B cell (primary cell): ENCODE measurements around the gene FAAP24. TPM values are rescaled to one million over a fixed set of nuclear protein-coding genes. Genes with fewer than 3 reads are reported as not detected.
"Not testable (repeated sequence)": the region's sequence is repeated elsewhere in the genome, so short reads cannot be mapped to it uniquely, and the experiment has no call there.

Experiments
- ATAC-seq: fragments of 200-7000 bp; cut with Tn5 transposase; one replicate; pipeline ENCODE4 v1.10.0; 2021; ENCODE audit warnings: low read depth, mild to moderate bottlenecking, moderate number of reproducible peaks, moderate library complexity
- CTCF ChIA-PET: fragments of 350-600 bp; sonication (Branson Sonifier 250); formaldehyde crosslinking; loops from one replicate; lab custom pipeline; 2021; ENCODE audit warnings: antibody characterized with exemption, inconsistent platforms; lab: Charles Lee
- POLR2A ChIA-PET: fragments of 350-600 bp; sonication (Branson Sonifier 250); formaldehyde crosslinking; loops from one replicate; lab custom pipeline; 2021; ENCODE audit warnings: antibody characterized with exemption; lab: Charles Lee
- DNase-seq: peaks from one replicate; pipeline ENCODE4 v3.0.0; 2013
- H2AFZ ChIP-seq: 2 replicates; pipeline ENCODE4 v1.6.1; 2012; ENCODE audit warnings: mild to moderate bottlenecking, low read depth, low read length; ENCODE audit not compliant: insufficient read depth, poor library complexity, severe bottlenecking
- H3K27ac ChIP-seq, 2 donors: 1 replicate in 1 of 2; 2 replicates in 1 of 2; pipeline ENCODE4 v1.5.1; 2012 to 2013; ENCODE audit warnings: low read length in 2 of 2, mild to moderate bottlenecking in 2 of 2, moderate library complexity in 1 of 2
- H3K27me3 ChIP-seq, 4 experiments: fragments of 200-600 bp in 1 of 4; sonication (generic) in 1 of 4; replicated peaks in 1 of 4; 1 replicate in 2 of 4; 2 replicates in 2 of 4; pipeline versions ENCODE4 v1.6.1 to v1.7.0; 2013 to 2016; ENCODE audit warnings: low read length in 3 of 4, mild to moderate bottlenecking in 2 of 4, mixed read lengths in 1 of 4, moderate library complexity in 1 of 4; ENCODE audit not compliant: insufficient read depth in 4 of 4, control insufficient read depth in 3 of 4; ENCODE audit errors: control extremely low read depth in 1 of 4
- H3K36me3 ChIP-seq, 2 experiments: replicated peaks in 1 of 2; 1 replicate in 1 of 2; 2 replicates in 1 of 2; pipeline versions ENCODE4 v1.6.1 to v1.7.1; 2013; ENCODE audit warnings: low read length in 1 of 2; ENCODE audit not compliant: insufficient read depth in 2 of 2, control insufficient read depth in 1 of 2; ENCODE audit errors: control extremely low read depth in 1 of 2, extremely low read depth in 1 of 2
- H3K4me1 ChIP-seq, 2 donors: fragments of 200-600 bp in 1 of 2; sonication (generic) in 1 of 2; 1 replicate in 1 of 2; 2 replicates in 1 of 2; pipeline versions ENCODE4 v1.5.1 to v1.6.1; 2013 to 2017; ENCODE audit warnings: low read length in 2 of 2; ENCODE audit not compliant: control insufficient read depth in 2 of 2, insufficient read depth in 2 of 2
- H3K4me2 ChIP-seq: replicated peaks from 2 replicates; pipeline ENCODE3; 2012; ENCODE audit warnings: mild to moderate bottlenecking, low read depth, low read length; ENCODE audit not compliant: poor library complexity, severe bottlenecking
- H3K4me3 ChIP-seq, 5 experiments: fragments of 200-600 bp in 1 of 5; sonication (generic) in 1 of 5; 1 replicate in 3 of 5; 2 replicates in 2 of 5; pipeline versions ENCODE4 v1.5.1 to v1.7.0; 2011 to 2016; ENCODE audit warnings: low read length in 4 of 5, mild to moderate bottlenecking in 4 of 5, low read depth in 2 of 5, control low read depth in 1 of 5, moderate library complexity in 1 of 5; ENCODE audit not compliant: insufficient read depth in 1 of 5; ENCODE audit errors: control extremely low read depth in 1 of 5, extremely low read depth in 1 of 5
- H3K79me2 ChIP-seq: fragments of 200-600 bp; sonication (generic); one replicate; pipeline ENCODE4 v1.6.0; 2016; ENCODE audit warnings: low read length; ENCODE audit not compliant: control insufficient read depth, insufficient read depth
- H3K9ac ChIP-seq: fragments of 200-600 bp; sonication (generic); 2 replicates; pipeline ENCODE4 v1.6.1; 2017; ENCODE audit warnings: mild to moderate bottlenecking, low read length, moderate library complexity
- H3K9me3 ChIP-seq, 3 donors: one replicate each; pipeline versions ENCODE4 v1.6.1 to v1.7.1; 2013; ENCODE audit warnings: low read length in 2 of 3; ENCODE audit not compliant: control insufficient read depth in 2 of 3, insufficient read depth in 1 of 3; ENCODE audit errors: control extremely low read depth in 1 of 3
- H4K20me1 ChIP-seq: 2 replicates; pipeline ENCODE4 v1.6.0; 2012; ENCODE audit warnings: mild to moderate bottlenecking, low read length; ENCODE audit not compliant: insufficient read depth, control insufficient read depth, poor library complexity, severe bottlenecking
- H3K27ac Mint-ChIP-seq: one replicate; pipeline ENCODE4 v1.8.0; 2021; ENCODE audit warnings: mixed read lengths
- H3K27me3 Mint-ChIP-seq: one replicate; pipeline ENCODE4 v1.8.0; 2021; ENCODE audit warnings: mixed read lengths
- H3K4me1 Mint-ChIP-seq: one replicate; pipeline ENCODE4 v1.8.0; 2021; ENCODE audit warnings: mixed read lengths
- H3K4me3 Mint-ChIP-seq: one replicate; pipeline ENCODE4 v1.8.0; 2021; ENCODE audit warnings: mixed read lengths
- H3K9me3 Mint-ChIP-seq: one replicate; pipeline ENCODE4 v1.8.0; 2022; ENCODE audit warnings: mixed read lengths; ENCODE audit not compliant: insufficient read depth
- EZH2 ChIP-seq: IDR thresholded peaks from 2 replicates; pipeline ENCODE4 v1.6.1; 2012; ENCODE audit warnings: borderline replicate concordance, low read depth, mild to moderate bottlenecking, moderate library complexity, low read length; ENCODE audit not compliant: insufficient read depth, poor library complexity, severe bottlenecking
- WGBS: methylation state at CpG from one replicate; pipeline ENCODE4 v1.1.5; 2013; ENCODE audit warnings: missing lambda C conversion rate; ENCODE audit not compliant: insufficient coverage; 5-methylcytosine and 5-hydroxymethylcytosine counted together
- intact Hi-C: fragments of 100-400 bp; cut with micrococcal nuclease; formaldehyde crosslinking; loops from one replicate; pipeline ENCODE4 v1.10.0; 2022
- polyA plus RNA-seq: library from polyadenylated mRNA; depleted of rRNA; stranded (reverse); fragments of >200 nt; gene quantifications from 2 replicates; pipeline ENCODE4 v1.2.3, GENCODE V29; 2012
- total RNA-seq, 2 donors: library from RNA; stranded (reverse); fragments of 120-200 nt in 1 of 2; gene quantifications; 1 replicate in 1 of 2; 2 replicates in 1 of 2; pipeline versions ENCODE4 v1.2.3 to v1.2.4, GENCODE V29; 2013 to 2022
- TF ChIP-seq, protein P1 (sequence below): fragments of 200-600 bp; IDR thresholded peaks from one replicate; pipeline ENCODE4 v1.8.0; 2022; ENCODE audit warnings: antibody characterized with exemption, mild to moderate bottlenecking

FAAP24 gene
- total and polyA plus RNA-seq, 2 donors (not counting 1 experiment from before 2014, with no cell fraction given), result 1.2 to 2.7 TPM

- H3K4me3 ChIP-seq, result no peak overlapping the region
- H3K27ac ChIP-seq, result no peak overlapping the region
- H3K27ac Mint-ChIP-seq, result no peak overlapping the region
Measured at GRCh38 chr19:33000510-33000909, 28.5 kb downstream of the FAAP24 start.

DNA sequence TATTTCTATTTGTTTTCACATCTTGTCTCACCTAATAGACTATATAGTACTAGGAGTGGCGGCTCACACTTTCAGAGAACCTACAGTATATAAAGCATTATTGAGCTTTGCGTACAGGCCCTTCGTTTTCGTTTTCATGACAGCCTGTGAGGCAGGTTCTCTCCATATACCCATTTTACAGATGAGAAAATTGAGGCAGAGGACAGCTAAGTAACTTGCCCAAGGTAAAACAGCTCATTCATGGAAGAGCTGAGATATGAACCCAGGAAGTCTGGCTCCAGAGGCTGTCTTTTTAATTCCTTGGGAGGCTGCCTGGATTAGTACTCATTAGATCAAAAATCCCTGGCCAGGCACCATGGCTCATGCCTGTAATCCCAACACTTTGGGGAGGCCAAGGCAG is 28.9 kb downstream of the FAAP24 start:
- no peaks in the 10 kb centered on the region for H3K27me3 ChIP-seq
- DNase-seq, result no peak
- intact Hi-C loops, result no loop called here
- H3K9me3 ChIP-seq, result no peaks in the 10 kb centered on the region
- H3K4me3 ChIP-seq, result no peak overlapping the region
- Mint-ChIP-seq H3K27me3 (no peaks in the 10 kb centered on the region), H3K9me3 (no peaks in the 10 kb centered on the region), H3K27ac (no peak overlapping the region), H3K4me3 (no peak overlapping the region), H3K4me1 (peaks cover 4% of the 10 kb centered on the region)
- no peaks in the 10 kb centered on the region for H3K4me1 ChIP-seq
- no peak overlapping the region for H3K4me2 ChIP-seq
- ChIA-PET CTCF (no interaction called here), POLR2A (no interaction called here)
- H3K79me2 ChIP-seq, result no peaks in the 10 kb centered on the region
- no CpG with 5 or more reads among the region's 4 CpGs for WGBS
- no peak for ATAC-seq
- H4K20me1 ChIP-seq, result no peaks in the 10 kb centered on the region
- TF ChIP-seq, protein P1, sequence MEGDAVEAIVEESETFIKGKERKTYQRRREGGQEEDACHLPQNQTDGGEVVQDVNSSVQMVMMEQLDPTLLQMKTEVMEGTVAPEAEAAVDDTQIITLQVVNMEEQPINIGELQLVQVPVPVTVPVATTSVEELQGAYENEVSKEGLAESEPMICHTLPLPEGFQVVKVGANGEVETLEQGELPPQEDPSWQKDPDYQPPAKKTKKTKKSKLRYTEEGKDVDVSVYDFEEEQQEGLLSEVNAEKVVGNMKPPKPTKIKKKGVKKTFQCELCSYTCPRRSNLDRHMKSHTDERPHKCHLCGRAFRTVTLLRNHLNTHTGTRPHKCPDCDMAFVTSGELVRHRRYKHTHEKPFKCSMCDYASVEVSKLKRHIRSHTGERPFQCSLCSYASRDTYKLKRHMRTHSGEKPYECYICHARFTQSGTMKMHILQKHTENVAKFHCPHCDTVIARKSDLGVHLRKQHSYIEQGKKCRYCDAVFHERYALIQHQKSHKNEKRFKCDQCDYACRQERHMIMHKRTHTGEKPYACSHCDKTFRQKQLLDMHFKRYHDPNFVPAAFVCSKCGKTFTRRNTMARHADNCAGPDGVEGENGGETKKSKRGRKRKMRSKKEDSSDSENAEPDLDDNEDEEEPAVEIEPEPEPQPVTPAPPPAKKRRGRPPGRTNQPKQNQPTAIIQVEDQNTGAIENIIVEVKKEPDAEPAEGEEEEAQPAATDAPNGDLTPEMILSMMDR, result no peak
- TF ChIP-seq EZH2, result no peak
- no peak overlapping the region for H2AFZ ChIP-seq
- H3K27ac ChIP-seq, result no peak overlapping the region
- no peak overlapping the region for H3K9ac ChIP-seq
- H3K36me3 ChIP-seq, result no peaks in the 10 kb centered on the region

More at GRCh38 chr19:33000510-33000909, 28.5 kb downstream of the FAAP24 start:
- H3K9ac ChIP-seq, result no peak overlapping the region
- no peaks in the 10 kb centered on the region for H4K20me1 ChIP-seq
- H2AFZ ChIP-seq, result no peak overlapping the region
- no peaks in the 10 kb centered on the region for H3K36me3 ChIP-seq
- H3K27me3 Mint-ChIP-seq, result no peaks in the 10 kb centered on the region
- H3K79me2 ChIP-seq, result no peaks in the 10 kb centered on the region
- ATAC-seq, result no peak
- H3K4me1 Mint-ChIP-seq, result peaks cover 4% of the 10 kb centered on the region
- H3K9me3 Mint-ChIP-seq, result no peaks in the 10 kb centered on the region
- intact Hi-C loops, result no loop called here
- CTCF ChIA-PET, result no interaction called here
- H3K4me2 ChIP-seq, result no peak overlapping the region
- POLR2A ChIA-PET, result no interaction called here
- no peaks in the 10 kb centered on the region for H3K4me1 ChIP-seq
- no peaks in the 10 kb centered on the region for H3K9me3 ChIP-seq
- TF ChIP-seq, protein P1, result no peak
- TF ChIP-seq EZH2, result no peak
- DNase-seq, result no peak
- WGBS, result 41% methylated on average over 7 of the region's 8 CpGs
- H3K4me3 Mint-ChIP-seq, result no peak overlapping the region
- no peaks in the 10 kb centered on the region for H3K27me3 ChIP-seq

- POLR2A ChIA-PET, H3K27me3 ChIP-seq: not testable (repeated sequence)
- WGBS, result 93% methylated on average over 13 of the region's 15 CpGs
Measured at GRCh38 chr19:33002126-33002865, 30.3 kb downstream of the FAAP24 start.

More at GRCh38 chr19:33002126-33002865, 30.3 kb downstream of the FAAP24 start:
- H4K20me1 ChIP-seq, H3K4me2 ChIP-seq, H3K9me3 ChIP-seq, ATAC-seq, CTCF ChIA-PET, H3K4me1 Mint-ChIP-seq, H3K36me3 ChIP-seq, H3K27ac ChIP-seq, H3K79me2 ChIP-seq, H3K9ac ChIP-seq, H3K27ac Mint-ChIP-seq, H2AFZ ChIP-seq, intact Hi-C loops, H3K27me3 Mint-ChIP-seq, DNase-seq, H3K4me3 ChIP-seq, H3K9me3 Mint-ChIP-seq, H3K4me3 Mint-ChIP-seq, H3K4me1 ChIP-seq: not testable (repeated sequence)
